Glutamatergic neuron (in vitro differentiated cells): ENCODE data around the gene KMT2D. TPM values are rescaled to one million over a fixed set of nuclear protein-coding genes. Genes with fewer than 3 reads are reported as not detected.
"Not testable (repeated sequence)": the region's sequence is repeated elsewhere in the genome, so short reads cannot be mapped to it uniquely, and the experiment has no call there.

ENCODE experiments used
- DNase-seq: peaks from one replicate; pipeline ENCODE4 v3.0.0; 2022
- H3K27ac Mint-ChIP-seq: one replicate; pipeline ENCODE4 v1.8.0; 2020; ENCODE audit warnings: mild to moderate bottlenecking, mixed read lengths, inconsistent platforms; ENCODE audit not compliant: unreplicated experiment
- H3K27me3 Mint-ChIP-seq: one replicate; pipeline ENCODE4 v1.8.0; 2020; ENCODE audit warnings: mild to moderate bottlenecking, moderate library complexity, mixed read lengths, inconsistent platforms; ENCODE audit not compliant: unreplicated experiment
- H3K36me3 Mint-ChIP-seq: one replicate; pipeline ENCODE4 v1.8.0; 2020; ENCODE audit warnings: mild to moderate bottlenecking, mixed read lengths, inconsistent platforms; ENCODE audit not compliant: unreplicated experiment
- H3K4me1 Mint-ChIP-seq: one replicate; pipeline ENCODE4 v1.8.0; 2020; ENCODE audit warnings: mild to moderate bottlenecking, low read depth, mixed read lengths, inconsistent platforms; ENCODE audit not compliant: unreplicated experiment
- H3K4me3 Mint-ChIP-seq: one replicate; pipeline ENCODE4 v1.8.0; 2020; ENCODE audit warnings: mild to moderate bottlenecking, mixed read lengths, inconsistent platforms; ENCODE audit not compliant: unreplicated experiment
- H3K9me3 Mint-ChIP-seq: one replicate; pipeline ENCODE4 v1.8.0; 2020; ENCODE audit warnings: mild to moderate bottlenecking, moderate library complexity, mixed read lengths, inconsistent platforms; ENCODE audit not compliant: unreplicated experiment
- total RNA-seq: library from RNA; stranded (reverse); fragmentation: NEBNext Ultra II Directional; extraction: Animal tissue kit (Norgen Biotek cat#: 25700); gene quantifications from one replicate; pipeline ENCODE4 v1.2.1, GENCODE V29; 2021; ENCODE audit not compliant: unreplicated experiment
- TF ChIP-seq, protein P1 (sequence below): fragments of 200-600 bp; sonication (generic); IDR thresholded peaks from one replicate; pipeline ENCODE4 v1.5.0; 2021; ENCODE audit not compliant: partially characterized antibody, unreplicated experiment

Gene KMT2D
- total RNA-seq, 1 donor from 2014 or later: 144 TPM

DNA sequence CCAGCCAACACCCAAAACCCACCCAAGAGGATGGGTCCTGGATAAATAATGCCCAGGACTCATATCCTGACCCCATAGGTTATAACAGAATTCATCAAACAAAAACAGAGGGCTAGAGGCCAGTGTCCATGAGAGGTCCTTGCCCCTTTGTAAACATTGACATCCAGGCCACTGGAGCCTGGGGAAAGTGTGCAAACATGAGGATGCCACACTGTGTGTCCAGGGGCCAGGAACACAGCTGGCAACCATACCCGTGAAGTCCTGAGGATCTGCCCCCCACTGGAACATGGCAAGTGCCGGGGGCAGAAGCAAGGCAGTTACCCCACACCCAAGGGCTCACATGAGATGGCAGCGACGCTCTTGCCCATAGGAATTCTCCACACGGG, 4.2 kb upstream of the KMT2D start:
- Mint-ChIP-seq H3K4me1 (peaks cover 11% of the 10 kb centered on the region), H3K9me3 (peaks cover 4% of the 10 kb centered on the region), H3K27ac (no peak overlapping the region), H3K4me3 (no peak overlapping the region), H3K27me3 (peaks cover 8% of the 10 kb centered on the region), H3K36me3 (no peaks in the 10 kb centered on the region)
- DNase-seq: no peak
- TF ChIP-seq, protein P1, sequence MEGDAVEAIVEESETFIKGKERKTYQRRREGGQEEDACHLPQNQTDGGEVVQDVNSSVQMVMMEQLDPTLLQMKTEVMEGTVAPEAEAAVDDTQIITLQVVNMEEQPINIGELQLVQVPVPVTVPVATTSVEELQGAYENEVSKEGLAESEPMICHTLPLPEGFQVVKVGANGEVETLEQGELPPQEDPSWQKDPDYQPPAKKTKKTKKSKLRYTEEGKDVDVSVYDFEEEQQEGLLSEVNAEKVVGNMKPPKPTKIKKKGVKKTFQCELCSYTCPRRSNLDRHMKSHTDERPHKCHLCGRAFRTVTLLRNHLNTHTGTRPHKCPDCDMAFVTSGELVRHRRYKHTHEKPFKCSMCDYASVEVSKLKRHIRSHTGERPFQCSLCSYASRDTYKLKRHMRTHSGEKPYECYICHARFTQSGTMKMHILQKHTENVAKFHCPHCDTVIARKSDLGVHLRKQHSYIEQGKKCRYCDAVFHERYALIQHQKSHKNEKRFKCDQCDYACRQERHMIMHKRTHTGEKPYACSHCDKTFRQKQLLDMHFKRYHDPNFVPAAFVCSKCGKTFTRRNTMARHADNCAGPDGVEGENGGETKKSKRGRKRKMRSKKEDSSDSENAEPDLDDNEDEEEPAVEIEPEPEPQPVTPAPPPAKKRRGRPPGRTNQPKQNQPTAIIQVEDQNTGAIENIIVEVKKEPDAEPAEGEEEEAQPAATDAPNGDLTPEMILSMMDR: no peak

DNA sequence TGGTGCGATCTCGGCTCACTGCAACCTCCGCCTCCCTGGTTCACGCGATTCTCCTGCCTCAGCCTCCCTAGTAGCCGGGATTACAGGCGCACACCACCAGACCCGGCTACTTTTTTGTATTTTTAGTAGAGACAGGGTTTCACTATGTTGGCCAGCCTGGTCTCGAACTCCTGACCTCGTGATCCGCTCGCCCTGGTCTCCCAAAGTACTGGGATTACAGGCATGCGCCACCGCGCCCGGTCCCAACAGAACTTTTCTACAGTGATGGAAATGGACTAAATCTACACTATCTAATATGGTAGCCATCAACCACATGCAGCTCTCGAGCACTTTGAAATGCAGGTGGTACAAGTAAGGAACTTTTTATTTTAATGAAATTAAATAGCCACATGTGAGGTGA, 1.3 kb upstream of the KMT2D start:
- H3K27me3 Mint-ChIP-seq: peaks cover 16% of the 10 kb centered on the region
- not testable (repeated sequence) for H3K27ac Mint-ChIP-seq, DNase-seq, H3K4me3 Mint-ChIP-seq, H3K9me3 Mint-ChIP-seq, H3K36me3 Mint-ChIP-seq
- peaks cover 12% of the 10 kb centered on the region for H3K4me1 Mint-ChIP-seq

DNA sequence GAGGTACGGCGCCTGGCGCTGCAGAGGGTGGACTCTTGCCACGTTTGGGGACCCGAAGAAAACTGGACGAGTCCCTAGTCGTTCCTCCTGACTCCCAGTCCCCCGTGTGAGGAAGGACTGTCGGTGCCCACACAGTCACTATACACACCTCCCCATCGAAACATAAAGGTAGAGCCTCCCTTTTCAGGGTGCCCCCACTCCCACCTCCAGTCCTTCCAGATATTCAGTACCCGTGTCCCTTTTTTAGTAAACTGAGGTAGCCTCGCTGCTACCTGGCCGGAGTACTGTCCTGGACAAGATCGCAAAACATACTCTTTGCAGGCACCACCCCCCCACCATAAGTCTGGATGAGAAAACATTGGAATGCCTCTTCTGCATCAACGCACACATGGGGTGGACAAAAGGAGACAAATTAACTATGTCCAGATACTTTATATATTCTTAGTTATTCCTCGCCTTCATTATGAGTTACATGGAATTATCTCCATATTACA, 610 bp upstream of the KMT2D start:
- DNase-seq: no peak
- H3K27me3 Mint-ChIP-seq: peaks cover 16% of the 10 kb centered on the region
- H3K9me3 Mint-ChIP-seq: peaks cover 11% of the 10 kb centered on the region
- peaks cover 19% of the 10 kb centered on the region for H3K4me1 Mint-ChIP-seq
- H3K36me3 Mint-ChIP-seq: no peaks in the 10 kb centered on the region
- TF ChIP-seq, protein P1: no peak
- peak overlapping the region; percentile 96 for H3K4me3 Mint-ChIP-seq
- peak overlapping the region; percentile 87 for H3K27ac Mint-ChIP-seq

DNA sequence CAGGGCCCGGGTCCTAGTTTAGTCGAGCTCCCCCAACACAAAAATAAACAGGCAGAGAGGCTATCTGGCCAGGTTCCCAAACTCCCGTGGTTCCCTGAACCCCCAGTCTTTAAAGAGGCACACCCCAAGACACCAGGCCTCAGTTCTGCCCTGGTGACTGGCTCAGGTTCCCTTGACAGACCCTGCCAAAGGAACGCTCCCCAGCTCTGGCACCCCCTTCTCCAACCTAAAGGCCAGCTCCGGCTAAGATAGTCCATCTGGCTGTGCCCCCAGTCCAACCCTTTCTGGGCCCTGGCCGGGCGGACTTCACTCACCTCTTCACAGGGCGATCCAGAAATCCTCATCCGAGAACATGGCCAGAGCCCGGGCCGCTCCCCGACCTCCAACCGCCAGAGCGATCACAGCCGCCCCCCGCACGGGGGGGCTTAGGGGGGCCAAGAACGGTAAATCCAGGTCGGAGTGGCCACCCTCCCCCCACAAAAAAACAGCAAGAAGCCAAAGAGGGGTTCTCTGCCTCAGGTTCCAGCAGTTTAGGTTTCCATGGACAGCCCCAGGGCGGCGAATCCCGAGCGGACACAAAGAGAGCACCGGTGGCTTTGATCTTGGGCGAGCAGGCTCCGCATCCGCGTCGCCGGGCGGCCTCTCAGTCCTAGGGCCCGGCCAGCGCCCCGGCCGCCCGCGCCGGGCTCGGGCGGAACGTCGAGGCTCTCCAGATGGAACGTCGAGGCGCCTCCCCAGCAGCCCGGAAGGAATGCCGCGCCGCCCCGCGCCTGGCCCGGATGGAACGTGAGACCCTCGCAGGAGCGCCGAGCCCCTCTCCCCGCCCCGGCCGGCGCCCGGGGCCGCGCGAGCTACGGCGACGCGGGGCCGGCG, 1.1 kb downstream of the KMT2D start:
- Mint-ChIP-seq H3K4me3 (peak overlapping the region; percentile 98), H3K27me3 (peaks cover 16% of the 10 kb centered on the region), H3K27ac (peak overlapping the region; percentile 93), H3K9me3 (peaks cover 11% of the 10 kb centered on the region), H3K36me3 (no peaks in the 10 kb centered on the region), H3K4me1 (peaks cover 29% of the 10 kb centered on the region)
- TF ChIP-seq, protein P1: no peak
- peak; percentile 54 for DNase-seq

DNA sequence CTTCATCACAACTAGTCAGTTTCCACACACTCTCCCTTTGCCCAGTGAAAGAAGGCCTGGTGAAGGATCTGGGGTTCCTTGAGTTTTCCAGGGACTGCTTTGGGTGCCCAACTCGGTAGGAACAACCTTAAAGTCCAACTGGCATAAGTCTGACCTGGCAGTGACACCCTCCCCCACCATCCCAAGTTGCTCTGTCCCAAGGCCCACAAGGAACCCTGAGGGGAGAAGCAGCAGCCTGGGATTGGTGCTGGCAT, 1.6 kb downstream of the KMT2D start:
- Mint-ChIP-seq H3K4me1 (peaks cover 28% of the 10 kb centered on the region), H3K36me3 (no peaks in the 10 kb centered on the region), H3K4me3 (peak overlapping the region; percentile 98), H3K27me3 (peaks cover 16% of the 10 kb centered on the region), H3K9me3 (peaks cover 11% of the 10 kb centered on the region), H3K27ac (peak overlapping the region; percentile 93)
- TF ChIP-seq, protein P1: no peak
- DNase-seq: no peak
